T-helper 1 cell treated with Interleukin-12 subunit alpha and Interleukin-12 subunit beta and Interleukin-4 antibody, amounts not matched to agents 30 ng/mL and 1 ng/mL, for 36 hours (primary cell): ENCODE measurements around the gene USP3. TPM values are rescaled to one million over a fixed set of nuclear protein-coding genes. Genes with fewer than 3 reads are reported as not detected.

ENCODE experiments used
- intact Hi-C: fragments of 100-400 bp; cut with micrococcal nuclease; formaldehyde crosslinking; loops from one replicate; pipeline ENCODE4 v1.15.1; 2024
- total RNA-seq: library from RNA; stranded (reverse); gene quantifications from 2 replicates; pipeline ENCODE4 v1.2.3, GENCODE V29; 2022

The USP3 gene, protein sequence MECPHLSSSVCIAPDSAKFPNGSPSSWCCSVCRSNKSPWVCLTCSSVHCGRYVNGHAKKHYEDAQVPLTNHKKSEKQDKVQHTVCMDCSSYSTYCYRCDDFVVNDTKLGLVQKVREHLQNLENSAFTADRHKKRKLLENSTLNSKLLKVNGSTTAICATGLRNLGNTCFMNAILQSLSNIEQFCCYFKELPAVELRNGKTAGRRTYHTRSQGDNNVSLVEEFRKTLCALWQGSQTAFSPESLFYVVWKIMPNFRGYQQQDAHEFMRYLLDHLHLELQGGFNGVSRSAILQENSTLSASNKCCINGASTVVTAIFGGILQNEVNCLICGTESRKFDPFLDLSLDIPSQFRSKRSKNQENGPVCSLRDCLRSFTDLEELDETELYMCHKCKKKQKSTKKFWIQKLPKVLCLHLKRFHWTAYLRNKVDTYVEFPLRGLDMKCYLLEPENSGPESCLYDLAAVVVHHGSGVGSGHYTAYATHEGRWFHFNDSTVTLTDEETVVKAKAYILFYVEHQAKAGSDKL
- 63.5 and 63.9 TPM in 2 replicates for total RNA-seq

DNA sequence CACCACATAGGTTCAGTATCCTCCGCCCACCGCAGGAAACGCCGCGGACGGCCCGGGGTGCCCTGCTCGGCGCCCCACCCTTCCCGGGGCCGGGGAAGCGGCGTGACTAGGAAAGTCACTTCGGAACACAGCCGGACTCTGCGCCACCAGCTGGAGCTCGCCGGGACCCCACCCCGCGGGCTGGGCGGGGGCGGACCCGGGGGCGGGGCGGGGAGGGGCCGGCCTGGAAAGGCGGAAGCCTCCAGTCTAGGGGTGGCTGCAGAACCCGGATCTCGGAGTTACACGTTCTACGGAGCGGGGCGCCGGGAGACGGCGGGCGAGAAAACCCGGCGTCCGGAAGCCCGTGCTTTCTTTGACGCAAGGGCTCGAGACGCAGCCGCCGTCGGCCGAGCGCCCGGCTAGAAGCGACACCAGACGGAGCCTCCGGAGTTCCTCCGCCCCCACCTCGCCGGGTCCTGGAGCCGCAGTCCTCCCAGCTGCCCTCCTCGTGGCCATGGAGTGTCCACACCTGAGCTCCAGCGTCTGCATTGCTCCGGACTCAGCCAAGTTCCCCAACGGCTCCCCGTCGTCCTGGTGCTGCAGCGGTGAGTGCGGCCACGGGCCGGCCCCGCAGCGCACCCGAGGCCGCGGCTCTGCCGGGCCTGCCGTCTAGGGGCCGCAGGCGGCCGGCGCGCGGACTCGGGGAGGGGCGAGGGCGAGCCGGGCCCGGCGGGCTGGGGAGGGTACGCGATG is at the start of gene USP3:
USP3 (plus strand) TSS at position 347 of the 732 bp plus-strand sequence; CDS start at position 494, 147 bp downstream.
- intact Hi-C loops = loop anchor here (1.0 to 10.0 kb wide), 7 partner anchors 25 to 1800 kb away; partner anchors contain the start of genes APH1B, CIAO2A, LACTB and RAB8B

DNA sequence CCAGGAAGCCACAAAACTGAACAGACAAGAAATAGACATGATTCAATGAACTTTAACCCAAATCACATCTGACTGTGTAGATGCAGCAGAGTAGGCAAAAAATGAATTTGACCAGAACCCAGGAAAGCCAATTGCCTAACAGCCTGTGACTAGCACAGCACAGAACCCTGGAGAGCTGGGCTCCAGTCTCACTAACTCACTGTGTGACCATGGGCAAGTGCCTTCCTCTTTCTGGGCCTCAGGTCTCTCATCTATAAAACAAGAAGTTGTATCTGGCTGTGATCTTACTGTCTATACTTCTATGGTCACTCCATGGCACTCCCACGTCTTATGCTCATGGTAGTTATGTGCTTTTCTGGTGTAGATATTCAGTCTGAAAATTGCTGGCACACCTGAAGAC is 48.1 kb upstream of the USP3 start:
- intact Hi-C loops = no loop called here

DNA sequence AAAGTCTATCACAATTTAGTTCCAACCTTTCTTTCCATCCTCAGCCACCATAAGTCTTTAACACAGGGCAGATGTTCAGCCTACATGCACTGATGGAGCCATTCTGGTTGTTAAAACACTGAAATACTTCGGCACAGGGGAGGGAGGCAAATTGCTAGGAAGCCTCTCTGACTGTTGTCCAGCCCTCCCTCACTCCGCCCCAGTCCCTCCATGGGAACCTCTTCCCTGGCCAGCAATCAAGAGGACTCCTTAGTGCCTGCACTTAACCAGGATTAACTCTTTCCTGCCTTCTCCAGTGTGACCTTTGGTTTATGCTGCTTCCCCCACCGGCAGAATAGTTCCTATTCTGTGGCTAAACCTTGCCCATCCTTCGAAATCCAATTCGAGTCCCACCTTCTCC is 47.0 kb upstream of the USP3 start:
- intact Hi-C loops = no loop called here

DNA sequence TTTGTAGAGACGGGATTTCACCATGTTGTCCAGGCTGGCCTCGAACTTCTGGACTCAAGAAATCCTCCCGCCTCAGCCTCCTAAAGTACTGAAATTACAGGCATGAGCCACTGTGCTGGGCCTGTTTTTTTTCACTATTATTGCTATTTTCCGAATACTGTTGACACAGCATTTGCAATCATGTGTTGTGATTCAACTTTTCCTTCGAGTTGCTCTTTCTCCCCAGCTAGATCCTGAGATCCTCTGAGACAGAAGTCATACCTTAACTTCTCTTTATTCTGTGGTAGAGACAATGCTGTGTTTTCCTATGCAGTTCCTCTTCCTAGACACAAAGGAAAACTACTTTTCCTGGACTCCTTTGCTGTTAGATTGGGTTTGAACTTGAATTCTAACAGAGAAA is 46.4 kb upstream of the USP3 start:
- intact Hi-C loops = no loop called here

DNA sequence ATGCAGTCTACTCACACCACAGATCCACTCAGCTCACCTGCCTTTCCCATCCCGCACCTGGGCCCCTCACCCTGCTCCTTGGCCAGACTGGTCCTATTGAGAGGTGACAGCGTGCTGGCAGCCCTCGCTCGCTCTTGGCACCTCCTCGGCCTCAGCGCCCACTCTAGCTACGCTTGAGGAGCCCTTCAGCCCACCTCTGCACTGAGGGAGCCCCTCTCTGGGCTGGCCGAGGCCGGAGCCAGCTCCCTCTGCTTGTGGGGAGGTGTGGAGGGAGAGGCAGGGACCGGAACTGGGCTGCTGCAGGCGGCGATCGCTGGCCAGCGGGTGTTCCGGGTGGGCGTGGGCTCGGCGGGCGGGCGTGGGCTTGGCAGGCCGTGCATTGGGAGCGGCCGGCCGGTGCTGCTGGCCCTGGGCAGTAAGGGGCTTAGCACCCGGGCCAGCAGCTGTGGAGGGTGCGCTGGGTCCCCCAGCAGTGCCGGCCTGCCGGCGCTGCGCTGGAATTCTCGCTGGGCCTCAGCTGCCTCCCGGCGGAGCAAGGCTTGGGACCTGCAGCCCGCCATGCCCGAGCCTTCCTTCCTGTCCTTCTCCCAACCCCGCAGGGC is 45.5 kb upstream of the USP3 start:
- intact Hi-C loops = no loop called here

DNA sequence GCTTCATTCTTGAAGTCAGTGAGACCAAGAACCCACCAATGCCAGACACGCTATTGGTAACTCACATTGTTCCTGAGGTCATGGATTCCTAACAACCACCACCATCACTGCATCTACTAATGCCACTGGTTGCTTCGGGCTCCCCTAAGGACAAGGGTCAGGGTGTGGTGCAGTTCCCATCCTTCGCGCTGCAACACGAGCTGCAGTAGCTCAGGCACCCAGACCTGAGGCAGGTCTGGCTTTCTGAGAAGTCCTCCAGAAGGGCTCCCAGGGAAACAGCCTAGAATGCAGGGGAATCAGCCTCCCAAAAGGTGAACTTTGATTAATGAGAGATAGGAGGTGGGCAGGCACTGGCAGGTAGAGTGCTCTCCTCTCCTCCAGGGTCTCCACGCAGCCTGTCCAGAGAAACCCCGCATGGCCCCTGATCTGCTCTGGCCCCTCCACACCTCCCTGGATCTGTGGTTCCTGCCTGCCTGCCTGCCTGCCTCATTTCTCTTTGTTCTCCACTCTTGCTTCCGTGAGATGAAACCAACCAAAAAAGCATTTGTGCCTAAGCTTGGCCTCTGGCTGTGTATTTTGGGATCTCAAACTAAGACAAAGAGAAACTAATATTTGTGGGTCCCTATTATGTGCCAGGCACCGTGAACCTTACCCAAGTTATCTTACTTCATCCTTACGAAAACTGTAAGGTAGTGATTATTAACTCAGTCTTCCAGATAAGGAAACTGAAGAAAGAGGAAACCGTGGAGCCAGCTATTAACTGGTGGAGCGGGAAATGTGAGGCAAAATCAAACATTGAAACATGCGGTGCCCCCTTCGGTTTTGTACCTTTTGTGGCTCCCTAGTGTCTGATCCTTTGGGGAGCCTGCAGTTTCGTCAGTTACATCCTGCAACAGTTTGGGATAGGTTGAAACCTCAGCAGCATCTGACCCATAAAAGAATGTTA is 43.9 kb upstream of the USP3 start:
- intact Hi-C loops = no loop called here

DNA sequence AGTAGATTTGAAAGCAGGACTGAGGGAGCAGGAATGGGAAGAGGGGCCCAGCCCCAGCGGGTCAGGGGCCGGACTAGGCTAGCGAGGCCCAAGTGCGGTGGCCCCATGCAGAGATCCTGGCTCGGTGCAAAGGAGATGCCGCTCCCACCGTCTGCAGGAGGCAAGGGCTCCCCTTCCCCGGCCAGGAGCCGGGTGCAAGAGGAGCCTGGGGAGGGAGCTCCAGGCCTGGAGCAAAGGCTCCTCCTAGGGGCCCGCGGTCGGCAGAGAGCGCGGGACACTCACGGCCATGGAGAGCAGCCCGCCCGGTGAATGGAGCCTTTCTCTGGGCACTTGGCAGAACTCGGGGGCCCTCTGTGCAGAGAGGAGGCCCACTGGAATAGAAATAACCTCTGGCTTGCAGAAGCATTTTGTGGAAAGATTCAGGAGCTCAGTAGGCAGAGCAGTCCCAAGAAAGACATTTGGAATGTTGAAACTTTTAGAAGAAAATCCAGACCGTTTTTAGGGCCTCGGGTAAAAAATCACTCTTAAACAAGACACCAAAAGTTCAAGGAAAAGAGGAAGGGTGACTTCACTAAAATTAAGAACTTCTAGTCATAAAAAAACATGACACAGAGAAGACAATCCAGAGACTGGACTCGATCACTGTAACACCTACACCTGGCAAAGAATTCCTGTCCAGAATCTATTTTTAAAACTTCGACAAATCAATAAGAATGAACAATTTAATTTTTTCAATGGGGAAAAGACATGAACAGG is 43.0 kb upstream of the USP3 start:
- intact Hi-C loops = no loop called here

DNA sequence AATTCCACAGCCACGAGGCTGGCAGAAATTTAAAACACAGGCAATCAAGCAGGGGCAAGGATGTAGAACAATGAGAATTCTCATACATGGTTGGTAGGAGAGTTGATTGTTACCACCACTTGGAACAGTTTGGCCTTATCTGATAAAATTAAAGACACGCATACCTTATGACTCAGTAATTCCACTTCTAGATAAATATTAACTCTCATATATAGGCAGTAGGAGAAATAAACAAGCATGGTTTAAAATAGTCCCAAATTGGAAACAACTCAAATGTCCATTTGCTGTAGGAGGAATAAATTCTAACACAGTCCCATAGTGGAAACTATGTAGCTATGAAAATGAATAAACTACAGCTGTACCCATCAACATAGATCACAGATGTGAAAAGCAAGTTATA is 42.3 kb upstream of the USP3 start:
- intact Hi-C loops = no loop called here

DNA sequence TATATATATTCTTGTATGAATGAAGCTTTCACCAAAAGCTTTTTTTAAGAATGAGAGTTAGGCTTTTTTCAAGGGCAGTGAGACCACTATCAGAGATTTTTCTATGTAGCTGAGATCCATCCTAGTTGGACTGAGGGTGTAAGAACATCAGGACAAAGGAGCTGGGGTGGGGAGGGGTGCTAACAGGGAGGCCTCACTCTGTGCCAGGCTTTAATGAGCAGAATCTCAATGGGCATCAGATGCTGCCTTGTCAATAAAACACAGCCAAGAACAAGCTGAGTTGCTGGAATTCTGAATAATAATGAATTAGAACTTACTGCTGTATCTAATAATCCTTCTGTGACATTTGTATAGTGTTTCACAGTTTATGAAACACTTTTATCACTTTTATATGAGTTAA is 41.4 kb upstream of the USP3 start:
- intact Hi-C loops = no loop called here

DNA sequence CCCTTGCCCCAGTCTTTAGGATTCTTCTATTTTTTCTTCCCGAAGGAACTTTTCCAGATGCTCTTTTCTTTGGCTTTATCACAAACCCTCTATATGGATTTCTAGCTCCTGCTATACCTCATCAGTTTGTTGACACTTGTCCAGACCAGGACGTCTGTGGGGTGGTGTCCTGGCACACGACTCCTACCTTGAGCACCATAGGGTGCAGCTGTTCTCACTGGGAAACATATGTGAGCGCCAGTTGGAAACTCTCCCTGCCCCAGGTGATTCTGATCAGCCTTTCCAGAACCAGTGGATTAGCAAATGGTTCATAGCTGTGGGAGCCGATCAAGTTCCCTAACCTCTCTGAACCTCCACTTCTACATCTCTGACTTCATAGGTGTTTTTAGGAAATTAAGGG is 40.6 kb upstream of the USP3 start:
- intact Hi-C loops = no loop called here

DNA sequence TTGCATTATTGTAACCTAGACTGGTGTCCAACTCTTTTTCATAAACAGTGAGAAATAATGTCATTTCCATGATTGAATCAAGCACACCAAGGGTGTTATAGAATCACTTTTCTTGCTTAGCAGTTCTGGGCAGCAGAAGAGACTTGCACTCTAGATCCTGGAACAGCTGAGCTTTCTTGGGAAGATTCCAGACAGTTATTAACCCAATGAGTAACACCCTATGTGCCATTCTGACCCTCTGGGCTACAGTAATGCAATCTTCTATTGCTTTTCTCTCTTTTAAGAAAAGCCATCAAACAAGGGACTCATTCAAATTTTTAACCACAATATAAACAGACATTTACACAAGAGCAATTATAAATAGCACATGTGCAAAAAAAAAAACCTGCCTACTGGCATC is 39.3 kb upstream of the USP3 start:
- intact Hi-C loops = loop anchor here (5.0 kb wide), 1 partner anchor 202 kb away; no protein-coding TSS in a partner anchor

DNA sequence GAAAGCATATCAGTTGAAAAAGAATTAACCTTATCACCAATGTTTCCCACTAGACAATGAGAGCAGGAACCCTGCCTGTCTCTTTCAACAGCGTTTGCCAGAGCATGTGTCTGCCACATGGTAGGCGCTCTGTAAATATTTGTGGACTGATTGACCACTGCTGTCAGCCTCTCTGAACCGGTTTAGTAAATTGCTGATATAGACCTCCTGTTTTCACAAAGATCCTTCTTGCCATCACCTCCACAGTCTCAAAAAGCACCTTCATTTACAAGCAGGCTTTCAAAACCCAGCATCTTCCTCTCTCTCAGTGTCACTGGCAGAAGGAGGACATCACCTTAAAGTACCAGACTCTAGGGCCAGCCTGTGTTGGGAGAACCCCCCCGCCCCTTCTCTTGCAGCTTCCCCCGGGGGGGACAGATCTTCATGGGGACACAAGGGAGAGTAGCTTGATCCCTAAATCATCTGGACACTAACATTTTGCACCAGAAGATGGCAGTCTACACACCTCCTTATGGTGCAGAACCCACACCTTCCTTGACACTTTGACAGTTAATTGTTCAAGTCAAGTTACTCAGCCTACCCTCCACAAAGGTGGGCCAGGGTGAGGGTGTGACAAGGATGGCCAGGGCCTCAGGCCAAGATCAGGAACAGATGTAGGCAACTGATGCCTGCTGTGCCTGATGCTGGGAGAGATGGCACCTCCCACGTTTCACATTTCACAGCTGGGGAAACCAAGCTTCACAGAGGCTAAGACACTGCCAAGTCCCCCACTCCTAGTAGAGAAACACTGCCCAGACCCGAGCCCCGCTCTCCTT is 37.8 kb upstream of the USP3 start:
- intact Hi-C loops = loop anchor here (1.0 to 5.0 kb wide), 7 partner anchors 21 to 626 kb away; partner anchors contain the start of gene CIAO2A

DNA sequence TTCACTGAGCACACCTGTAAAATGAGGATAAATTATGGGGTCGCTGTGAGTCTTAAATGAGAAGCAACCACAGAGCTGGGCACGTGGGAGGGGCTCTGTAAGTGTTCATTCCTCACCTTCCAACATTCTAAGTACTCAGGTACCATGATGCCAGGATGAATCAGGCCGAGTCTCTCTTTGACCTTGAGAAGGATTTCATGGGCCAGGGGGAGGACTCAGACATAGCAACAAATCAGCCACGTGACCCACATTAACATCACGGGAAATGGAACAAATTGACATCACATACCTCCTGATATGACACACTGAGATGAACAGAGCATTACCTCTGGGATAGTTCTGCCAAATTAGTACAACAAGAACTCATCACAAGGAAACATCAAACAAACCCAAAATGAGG is 35.2 kb upstream of the USP3 start:
- intact Hi-C loops = loop anchor here (5.0 kb wide), 1 partner anchor 198 kb away; no protein-coding TSS in a partner anchor

DNA sequence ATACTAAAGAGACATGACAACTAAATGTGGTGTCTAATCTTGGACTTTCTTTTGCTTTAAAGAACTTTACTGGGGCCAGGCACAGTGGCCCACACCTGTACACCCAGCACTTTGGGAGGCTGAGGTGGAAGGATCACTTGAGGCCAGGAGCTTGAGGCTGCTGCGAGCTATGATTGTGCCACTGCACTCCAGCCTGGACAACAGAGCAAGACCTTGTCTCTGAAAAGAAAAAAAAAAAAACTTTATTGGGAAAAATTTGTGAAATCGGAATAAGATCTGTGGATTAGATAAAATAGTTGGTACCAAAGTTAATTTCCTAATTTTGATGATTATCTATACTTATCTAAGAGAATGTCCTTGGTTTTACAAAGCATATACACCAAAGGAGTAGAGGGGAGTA is 34.4 kb upstream of the USP3 start:
- intact Hi-C loops = loop anchor here (5.0 kb wide), 1 partner anchor 197 kb away; no protein-coding TSS in a partner anchor

DNA sequence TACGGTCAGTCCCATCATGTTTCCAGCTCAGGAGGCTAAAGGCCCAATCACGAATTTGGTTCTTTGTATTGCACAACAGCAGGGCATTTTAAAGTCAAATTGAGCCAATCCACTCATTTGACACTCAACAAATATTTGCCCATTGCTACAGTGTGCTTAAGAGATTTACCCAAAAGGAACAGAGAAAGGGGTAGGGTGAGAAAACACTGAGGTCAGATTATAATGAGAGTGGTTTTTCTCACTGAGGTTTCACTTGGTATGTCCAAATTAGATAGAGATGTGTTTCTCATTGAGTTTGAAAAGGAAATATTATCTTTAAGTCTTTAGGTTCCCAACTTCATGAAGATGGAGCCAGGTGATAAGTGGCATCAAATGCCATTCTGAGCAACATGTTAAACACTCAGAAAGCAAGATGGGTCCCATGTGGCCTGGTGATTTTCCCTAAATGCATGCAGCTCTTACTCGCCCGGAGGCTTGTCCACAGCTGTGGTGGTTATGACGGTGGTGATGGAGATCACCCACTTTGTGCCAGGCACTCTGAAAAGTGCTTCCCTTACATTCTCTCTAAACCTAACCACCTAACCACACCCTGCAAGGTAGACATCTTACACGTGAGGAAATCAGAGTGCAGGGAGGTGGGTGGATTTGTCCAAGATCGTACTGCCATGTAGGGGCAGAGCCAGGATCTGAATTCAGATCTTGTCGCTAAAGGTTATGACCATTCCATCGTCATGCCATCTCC is 31.2 kb upstream of the USP3 start:
- intact Hi-C loops = no loop called here

DNA sequence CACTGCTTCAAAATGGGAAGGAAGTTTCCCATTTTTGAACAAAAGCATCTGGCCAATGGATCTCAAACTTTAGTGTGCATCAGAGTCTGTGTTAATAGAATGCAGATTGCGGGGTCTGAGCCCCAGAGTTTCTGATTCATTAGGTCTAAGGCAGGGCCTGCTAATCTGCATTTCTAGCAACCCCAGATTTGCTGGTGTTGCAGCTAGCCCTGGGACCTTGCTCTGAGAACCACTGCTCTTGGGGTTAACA is 30.7 kb upstream of the USP3 start:
- intact Hi-C loops = no loop called here

DNA sequence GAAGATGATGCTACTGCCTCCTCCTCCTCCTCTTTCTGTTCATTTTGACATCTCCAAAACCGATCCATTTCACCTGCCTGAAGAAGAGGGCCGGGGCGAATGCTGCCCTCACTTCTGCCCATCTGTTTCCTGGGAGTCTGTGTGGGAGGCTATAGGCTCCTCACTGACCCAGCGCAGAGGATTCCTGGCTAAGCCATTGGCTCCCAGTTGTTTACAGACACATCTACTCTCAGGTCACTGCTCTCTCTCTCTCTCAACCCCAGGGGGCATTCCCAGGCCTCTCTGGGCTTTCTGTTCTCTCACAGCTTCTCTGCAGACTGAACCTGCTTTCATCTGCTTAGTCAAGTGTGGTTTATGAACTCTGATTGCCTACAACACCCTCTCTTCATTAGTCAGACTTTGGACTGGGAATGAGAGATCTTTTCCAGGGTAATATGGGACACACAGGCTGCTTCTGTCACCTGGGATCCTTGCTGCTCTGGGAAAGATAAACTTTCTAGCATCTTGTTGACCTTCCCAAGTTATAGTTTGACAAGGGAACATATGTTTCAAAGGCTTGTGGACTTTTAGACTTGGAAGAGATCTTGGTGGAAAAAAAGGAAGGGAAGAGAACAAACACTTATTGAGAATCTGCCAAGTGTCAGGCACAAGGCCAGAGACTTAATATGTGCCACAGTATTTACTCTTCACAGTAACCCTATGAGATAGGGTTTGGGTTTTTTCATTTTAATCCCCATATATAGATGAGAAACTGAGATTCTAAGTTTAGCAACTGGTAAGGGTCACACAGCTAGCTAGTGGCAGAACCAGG is 30.2 kb upstream of the USP3 start:
- intact Hi-C loops = no loop called here
